HG02973 (cell line): ENCODE results near the gene PLEKHG3.

ENCODE experiments used
- ATAC-seq: cut with Tn5 transposase; IDR thresholded peaks from one replicate; pipeline ENCODE4 v1.9.1; 2021; ENCODE audit warnings: moderate library complexity; ENCODE audit not compliant: unreplicated experiment

The PLEKHG3 gene

DNA sequence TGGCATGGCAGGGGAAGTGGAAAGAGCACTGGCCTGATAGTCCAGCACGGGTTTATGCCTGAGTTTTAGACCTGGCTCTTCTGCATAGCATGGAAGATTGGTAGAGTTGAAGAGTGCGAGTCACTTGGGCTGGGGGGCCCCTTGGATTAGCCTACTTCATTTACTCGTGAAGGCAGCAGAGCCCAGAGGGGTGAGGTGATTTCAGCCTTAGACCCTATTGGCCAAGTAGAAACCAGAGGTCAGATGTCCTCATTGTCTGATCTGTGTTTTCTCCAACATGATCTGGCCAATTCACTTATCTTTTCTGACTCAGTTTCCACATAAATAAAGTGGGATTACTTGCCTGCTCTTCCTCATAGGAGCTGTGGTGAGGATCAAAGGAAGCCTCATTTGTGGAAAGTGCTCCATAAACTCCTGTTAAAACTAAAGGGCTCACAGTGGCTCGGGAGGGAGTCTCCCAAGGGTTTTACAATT lies 1.9 kb downstream of the PLEKHG3 start:
- no peak for ATAC-seq

DNA sequence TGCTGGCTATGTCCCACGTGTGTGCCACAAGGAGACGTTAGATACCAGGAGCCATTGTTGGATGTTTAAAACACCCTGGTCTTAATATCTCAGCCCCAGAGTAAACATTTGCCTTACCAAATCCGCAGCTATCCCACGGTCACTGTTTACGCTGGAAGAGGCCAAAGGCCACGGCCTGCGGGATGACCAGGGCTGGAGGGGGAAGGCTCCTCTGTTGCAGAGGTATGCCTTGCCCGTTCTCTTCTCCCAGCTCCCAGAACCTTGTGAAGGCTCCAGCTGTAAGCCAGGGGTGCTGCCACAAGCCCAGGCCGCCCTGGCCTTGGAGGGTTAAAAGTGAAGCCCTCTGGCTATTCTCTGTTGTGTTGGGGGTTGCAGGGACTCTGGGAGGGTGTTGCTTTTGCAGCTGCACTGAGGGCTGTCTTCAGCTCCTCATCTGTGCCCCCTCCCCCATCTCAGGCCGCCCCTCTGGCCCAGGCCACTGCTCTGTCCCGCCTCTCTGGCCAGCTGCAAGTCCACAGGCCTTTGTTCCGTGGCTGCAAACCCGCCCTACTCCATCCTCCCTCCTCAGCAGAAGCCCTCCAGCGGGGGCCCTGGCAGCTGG lies 2.5 kb downstream of the PLEKHG3 start:
- ATAC-seq = no peak

- no peak for ATAC-seq
Observed at GRCh38 chr14:64707661-64708060, 3.4 kb downstream of the PLEKHG3 start.

GRCh38 chr14:64708148-64709004 lies 4.2 kb downstream of the PLEKHG3 start:
- no peak for ATAC-seq

DNA sequence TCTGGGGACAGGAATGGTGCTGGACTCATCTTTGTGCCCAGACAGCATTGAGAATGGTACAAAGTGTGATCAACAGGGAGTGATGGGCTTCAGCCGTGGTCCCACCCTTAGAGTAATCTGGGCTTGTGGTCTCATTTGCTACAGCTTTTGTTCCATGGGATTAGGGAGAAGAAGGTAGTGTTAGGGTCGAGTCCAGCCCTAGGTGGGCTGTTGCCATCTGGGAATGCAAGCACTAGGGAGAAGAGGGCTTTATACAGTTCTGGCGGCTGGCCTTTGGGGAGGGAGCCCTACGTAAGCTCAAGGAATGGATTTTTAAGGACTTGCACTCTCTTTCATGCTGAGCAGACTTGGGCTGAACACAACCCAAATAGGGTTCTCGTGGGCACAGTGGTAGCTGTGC lies 4.9 kb downstream of the PLEKHG3 start:
- ATAC-seq = no peak

DNA sequence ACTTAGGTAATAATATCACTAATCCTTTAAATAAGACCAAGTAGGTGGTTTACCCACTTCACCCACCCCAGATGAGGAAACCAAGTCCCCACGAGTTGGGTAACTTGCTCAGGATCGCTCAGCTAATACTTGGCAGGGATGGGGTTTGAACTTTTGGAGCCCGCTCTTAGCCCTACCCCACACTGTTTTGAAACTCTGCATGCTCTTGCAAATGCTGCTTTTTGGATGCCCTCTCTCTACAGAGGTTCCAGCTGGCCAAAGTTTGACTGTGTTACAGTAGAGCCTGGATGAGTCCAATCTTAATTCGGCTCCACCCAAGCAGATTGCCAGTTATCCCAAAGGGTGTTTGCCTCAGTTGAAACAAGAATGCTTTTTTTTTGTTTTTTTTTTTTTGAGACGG lies 6.8 kb downstream of the PLEKHG3 start:
- ATAC-seq = no peak

DNA sequence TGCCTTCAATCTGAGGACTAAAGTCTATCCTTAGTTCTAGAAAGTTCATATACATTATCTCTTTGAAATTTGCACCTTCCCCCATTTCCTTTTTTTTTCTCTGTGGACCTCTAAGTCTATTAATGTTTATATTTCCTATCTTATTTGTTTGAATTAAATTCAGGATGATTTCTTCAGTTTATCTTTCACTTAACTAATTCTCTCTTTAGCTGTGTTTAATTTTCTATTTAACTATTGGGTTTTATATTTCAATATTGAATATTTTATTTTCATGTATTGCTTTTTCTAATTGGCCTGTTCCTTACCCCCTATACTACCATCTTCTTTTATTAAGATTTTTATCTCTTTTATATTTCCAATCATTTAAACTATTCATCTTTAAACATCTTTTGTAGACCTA lies 9.5 kb downstream of the PLEKHG3 start:
- ATAC-seq = no peak

DNA sequence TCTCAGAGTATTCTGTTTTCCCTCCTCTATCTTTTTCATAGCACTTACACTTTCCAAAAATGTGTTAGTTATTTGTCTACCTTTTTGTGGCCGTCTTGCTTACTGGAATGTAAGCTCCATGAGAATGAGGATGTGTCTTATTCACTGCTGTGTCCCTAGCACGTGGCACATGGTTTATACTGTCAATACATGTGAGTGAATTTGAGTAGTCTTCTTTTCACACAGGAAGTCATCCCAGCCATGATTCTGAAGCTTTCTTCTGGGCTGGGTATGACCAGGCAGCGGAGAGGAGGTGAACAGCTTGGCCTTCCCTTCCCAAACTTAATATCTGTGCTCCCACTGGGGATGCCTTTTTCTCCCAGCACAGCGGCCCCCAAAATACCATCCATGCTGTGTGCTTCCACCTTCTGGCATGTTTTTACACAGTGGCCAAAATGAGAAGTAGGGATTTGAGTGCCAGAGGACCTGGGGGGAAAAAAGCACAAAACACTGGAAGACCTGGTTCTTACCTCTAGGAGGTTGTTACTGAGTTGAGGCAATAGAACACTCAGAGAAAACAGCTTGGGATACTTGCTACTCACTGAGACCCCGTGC lies 10.3 kb downstream of the PLEKHG3 start:
- ATAC-seq = no peak

DNA sequence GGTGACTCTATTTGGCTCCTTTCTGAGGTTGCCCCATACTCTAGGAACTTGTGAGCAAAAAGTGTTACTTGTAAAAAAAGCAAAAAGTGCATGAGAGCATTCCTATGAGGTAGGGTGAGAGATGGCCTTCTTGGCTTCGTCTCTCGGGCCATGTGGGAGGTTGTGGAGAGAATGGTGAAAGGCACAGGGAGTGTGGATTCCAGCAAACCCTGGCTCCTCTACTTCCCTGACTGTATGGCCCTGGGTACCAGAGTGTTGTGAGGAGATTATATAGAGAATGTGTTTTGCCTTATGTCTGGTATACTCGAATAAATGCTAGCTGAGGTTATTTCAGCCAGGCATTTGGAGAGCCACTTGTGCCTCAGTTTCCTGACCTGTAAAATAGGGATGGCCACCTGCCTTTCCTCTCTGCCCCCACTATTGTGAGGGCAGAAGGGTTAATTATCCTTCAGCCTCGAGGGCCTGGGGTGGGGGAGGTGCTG lies 11.0 kb downstream of the PLEKHG3 start:
- no peak for ATAC-seq

DNA sequence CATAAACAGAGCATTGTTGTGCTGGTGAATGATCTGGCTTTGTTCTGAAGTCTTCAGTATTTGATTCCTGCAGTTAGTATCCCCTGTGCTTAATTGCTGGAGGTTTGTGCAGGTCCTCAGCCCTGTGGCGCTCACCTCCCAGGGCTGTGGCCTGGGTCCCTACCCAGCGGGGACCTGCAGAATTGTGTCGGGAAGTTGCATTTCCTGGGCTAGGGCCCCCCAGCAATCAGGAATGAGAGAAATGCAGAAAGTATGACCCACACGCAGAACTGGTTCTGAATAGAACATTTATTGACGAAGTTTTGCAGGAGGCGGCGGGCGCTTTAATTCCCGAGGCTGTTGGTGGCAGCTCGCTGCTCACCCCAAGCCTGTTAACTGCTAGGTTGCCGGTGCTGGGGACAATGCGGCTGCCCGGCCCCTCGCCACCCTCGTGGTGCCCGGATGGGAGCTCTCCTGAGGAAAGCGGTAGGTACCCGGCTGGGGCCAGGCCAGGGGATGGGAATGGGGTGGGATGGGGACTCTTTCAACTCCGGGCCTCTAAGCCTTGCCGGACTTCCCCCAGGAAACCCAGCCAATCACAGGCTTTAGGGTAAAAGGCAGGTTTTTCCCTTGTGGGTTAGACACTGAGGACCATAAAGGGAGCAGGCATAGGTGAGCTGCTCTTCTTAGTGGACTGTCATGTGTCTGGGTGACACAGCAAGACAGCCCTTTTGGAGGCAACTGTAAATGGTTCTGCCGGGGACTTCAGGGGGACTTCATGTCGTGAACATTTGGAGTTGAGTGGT lies 11.6 kb downstream of the PLEKHG3 start:
- no peak for ATAC-seq

- ATAC-seq = no peak
Observed at GRCh38 chr14:64717870-64718269, 13.6 kb downstream of the PLEKHG3 start.

DNA sequence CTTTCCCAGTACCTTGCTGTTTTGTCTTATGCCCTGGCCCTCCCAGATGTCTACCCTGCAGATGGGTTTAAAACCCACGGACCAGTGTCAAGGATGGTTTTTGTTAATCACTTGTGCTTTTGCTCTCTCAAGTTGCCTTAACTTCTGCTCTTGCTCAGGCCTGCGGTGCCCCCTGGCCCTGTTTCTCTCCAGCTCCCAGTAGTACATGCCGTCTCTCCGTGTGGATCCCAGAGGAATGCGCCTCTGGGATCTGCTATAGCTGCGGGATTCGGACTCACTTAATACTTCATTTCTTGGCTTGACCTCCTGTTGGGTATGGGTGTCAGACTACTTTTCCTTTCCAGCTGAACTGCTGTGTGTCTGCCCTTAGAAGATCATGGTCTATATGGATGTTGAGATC lies 14.5 kb downstream of the PLEKHG3 start:
- ATAC-seq = no peak

- ATAC-seq = no peak
Observed at GRCh38 chr14:64719601-64720000, 15.4 kb downstream of the PLEKHG3 start.

- ATAC-seq = no peak
Observed at GRCh38 chr14:64720131-64720576, 15.9 kb downstream of the PLEKHG3 start.

- no peak for ATAC-seq
Observed at GRCh38 chr14:64721391-64721791, 17.2 kb downstream of the PLEKHG3 start.

DNA sequence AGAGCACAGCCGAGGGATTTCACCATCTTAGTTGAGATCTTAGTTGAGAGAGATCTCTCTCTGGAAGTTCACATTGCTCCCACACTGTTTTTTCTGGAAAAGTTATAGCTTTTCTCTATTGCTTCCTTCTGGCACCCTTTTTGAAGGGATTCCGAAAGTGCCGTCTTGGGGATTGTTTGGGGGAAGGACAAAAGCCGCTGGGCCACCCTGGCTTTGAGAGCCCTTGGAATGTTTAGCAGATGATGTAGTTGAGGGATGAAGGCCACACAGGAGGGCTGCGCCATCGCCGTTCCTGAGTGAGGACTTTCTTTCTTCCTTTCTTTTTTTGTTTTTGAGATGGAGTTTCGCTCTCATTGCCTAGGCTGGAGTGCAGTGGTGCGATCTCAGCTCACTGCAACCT lies 17.7 kb downstream of the PLEKHG3 start:
- ATAC-seq = no peak

DNA sequence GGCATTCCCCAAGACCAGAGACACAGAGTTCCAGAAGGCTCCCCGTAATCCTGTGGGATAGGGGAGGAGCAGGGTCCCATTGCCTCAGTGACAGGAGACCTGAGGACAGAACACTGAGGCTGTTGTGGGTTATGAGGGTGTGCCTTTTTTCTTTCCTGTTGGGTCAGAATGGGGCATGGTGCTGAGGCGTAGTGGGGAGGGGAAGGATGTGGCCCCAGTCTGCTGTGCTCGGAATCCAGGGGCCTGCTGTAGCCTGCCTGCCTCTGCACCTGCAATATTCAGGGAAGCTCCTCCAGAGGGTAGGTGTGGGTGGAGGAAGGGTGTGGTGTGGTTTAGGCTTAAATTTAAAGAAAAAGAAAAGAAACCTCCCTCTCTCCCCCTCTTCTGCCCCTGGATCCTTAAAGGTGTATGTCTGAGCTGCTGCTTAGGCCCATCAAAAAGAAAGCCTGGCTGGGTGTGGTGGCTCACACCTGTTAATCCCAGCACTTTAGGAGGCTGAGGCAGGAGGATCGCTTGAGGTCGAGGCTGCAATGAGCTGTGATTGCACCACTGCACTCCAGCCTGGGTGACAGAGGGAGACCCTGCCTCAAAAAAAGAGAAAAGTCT lies 18.7 kb downstream of the PLEKHG3 start:
- no peak for ATAC-seq

DNA sequence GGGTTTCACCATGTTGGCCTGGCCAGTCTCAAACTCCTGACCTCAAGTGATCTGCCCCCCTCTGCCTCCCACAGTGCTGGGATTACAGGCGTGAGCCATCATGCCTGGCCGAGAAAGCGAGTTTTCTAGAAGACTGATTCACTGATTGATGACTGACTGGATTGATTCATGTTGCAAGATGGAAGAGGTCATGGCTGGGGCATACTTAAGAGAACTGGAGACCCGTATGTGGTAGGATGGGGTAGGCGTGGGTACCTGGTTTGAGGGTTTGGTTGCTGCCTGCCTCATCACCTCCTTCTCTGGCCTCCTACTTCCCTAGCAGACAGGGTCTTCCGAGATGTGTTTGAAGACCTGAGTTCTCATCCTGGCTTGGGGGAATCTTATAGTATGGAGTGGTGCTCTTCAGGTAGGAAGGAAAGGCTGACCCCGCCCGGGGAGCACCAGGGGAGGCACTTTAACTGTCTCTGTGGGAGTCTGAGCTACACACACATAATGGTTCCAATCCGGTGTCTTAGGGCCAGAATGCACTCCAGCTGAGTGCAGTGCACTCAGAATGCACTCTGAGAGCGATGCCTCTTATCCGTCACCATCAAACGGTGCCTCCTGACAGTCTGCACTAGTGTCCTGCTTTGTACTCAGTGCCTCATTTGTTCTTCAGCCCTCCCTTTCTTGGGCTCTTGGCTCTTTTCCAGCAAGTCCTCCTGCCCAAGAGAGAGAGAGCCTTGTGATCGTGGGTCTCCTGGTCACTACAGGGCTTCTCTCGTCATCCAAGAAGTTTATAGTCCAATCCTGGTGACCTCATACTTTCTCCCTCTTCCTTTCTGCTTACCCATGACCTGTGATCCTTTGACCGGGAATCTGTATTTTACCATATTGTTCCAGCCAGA lies 19.7 kb downstream of the PLEKHG3 start:
- no peak for ATAC-seq

DNA sequence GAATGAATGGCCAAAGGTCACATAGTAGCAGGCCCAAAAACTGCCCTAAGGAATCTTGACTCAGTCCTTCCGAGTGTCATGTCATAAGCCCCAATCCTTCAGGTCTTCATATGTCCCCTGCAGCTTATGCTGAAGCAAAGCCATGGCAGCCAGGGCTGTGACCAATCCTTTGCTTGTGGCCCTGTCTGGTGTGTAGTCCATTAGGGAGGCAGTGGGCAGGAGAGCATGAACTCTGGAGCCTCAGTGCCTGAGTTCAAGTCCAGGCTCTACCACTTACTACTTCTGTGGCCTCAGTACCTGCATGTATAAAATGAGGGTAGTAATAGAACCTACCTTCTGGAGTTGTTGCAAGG lies 20.3 kb downstream of the PLEKHG3 start:
- ATAC-seq = no peak
